ENCODE measurements around the gene SPINT3. TPM values are rescaled to one million over a fixed set of nuclear protein-coding genes. Genes with fewer than 3 reads are reported as not detected.

SPINT3 gene
- total RNA-seq, 1 donor from 2014 or later: not detected

DNA sequence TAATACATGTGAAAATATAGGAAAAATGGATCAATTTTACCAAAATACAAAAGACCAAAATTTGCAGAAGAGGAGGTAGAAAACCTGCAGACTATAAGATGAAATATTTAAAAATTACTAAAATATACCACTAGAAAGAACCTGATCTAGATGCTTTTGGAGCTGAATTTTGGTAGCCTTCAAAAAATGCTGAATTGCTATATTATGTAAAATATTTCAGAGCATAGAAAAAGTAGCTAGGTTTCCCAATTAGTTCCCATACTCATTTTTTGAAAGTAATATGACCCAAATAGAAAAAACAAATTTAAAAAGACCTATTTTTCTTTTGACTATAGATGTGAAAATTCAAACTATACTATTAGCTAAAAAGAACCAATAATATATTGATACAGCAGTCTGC, 35.3 kb upstream of the SPINT3 start:
- peaks cover 5% of the 10 kb centered on the region for H3K9me3 Mint-ChIP-seq

DNA sequence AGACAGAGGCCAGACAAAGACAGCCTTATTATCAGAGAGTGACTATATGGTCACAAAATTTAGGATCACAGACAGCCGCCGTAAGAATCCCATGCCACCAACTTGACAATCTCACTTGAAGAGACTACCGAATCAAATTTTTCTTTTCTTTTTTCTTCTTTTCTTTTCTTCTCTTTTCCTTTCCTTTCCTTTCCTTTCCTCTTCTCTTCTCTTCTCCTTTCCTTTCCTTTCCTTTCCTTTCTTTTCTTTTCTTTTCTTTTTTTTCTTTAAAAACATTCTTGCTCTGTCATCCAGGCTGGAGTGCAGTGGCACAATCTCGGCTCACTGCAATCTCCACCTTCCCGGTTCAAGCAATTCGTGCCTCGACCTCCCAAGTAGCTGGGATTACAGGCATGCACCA, 33.0 kb upstream of the SPINT3 start:
- peaks cover 5% of the 10 kb centered on the region for H3K9me3 Mint-ChIP-seq
- intact Hi-C loops (cut with micrococcal nuclease): no loop called here
- no peak for TF ChIP-seq CTCF (IDR thresholded peaks at IDR 0.05)
- H3K4me3 Mint-ChIP-seq: no peak overlapping the region
- H3K4me1 Mint-ChIP-seq: no peaks in the 10 kb centered on the region
- no peaks in the 10 kb centered on the region for H3K36me3 Mint-ChIP-seq (ENCODE audit: low read depth)
- DNase-seq (no peak), ATAC-seq (ENCODE audit: low read depth) (no peak)
- H3K27ac Mint-ChIP-seq: no peak overlapping the region
- ChIA-PET CTCF (no interaction called here), POLR2A (no interaction called here)
- peaks cover 23% of the 10 kb centered on the region for H3K27me3 Mint-ChIP-seq

More for the DNA sequence above, 35.3 kb upstream of the SPINT3 start:
- ATAC-seq (ENCODE audit: low read depth): no peak
- Mint-ChIP-seq H3K36me3 (ENCODE audit: low read depth) (no peaks in the 10 kb centered on the region), H3K4me3 (no peak overlapping the region), H3K27ac (no peak overlapping the region), H3K4me1 (no peaks in the 10 kb centered on the region), H3K27me3 (peaks cover 22% of the 10 kb centered on the region)
- no peak for TF ChIP-seq CTCF (IDR thresholded peaks at IDR 0.05)
- ChIA-PET POLR2A (no interaction called here), CTCF (no interaction called here)
- no peak for DNase-seq
- intact Hi-C loops (cut with micrococcal nuclease): no loop called here

- Mint-ChIP-seq H3K27ac (no peak within 1 kb of the TSS), H3K36me3 (ENCODE audit: low read depth) (no peaks in the 10 kb centered on the region), H3K27me3 (peaks cover 24% of the 10 kb centered on the region), H3K9me3 (peaks cover 5% of the 10 kb centered on the region), H3K4me3 (no peak within 1 kb of the TSS), H3K4me1 (no peaks in the 10 kb centered on the region)
- ChIA-PET CTCF (no interaction called here), POLR2A (no interaction called here)
- intact Hi-C loops (cut with micrococcal nuclease): loop anchor here (2.0 kb wide), 1 partner anchor 224 kb away; no protein-coding TSS in a partner anchor
- no peak for TF ChIP-seq CTCF (IDR thresholded peaks at IDR 0.05)
- no peak for DNase-seq
- ATAC-seq (ENCODE audit: low read depth): no peak
These were observed 31.9 kb upstream of the SPINT3 start, which contains the start of gene EPPIN for GRCh38 chr20:45547206-45547770. EPPIN (minus strand) TSS chr20:45547401; CDS start chr20:45547357, 44 bp downstream.

DNA sequence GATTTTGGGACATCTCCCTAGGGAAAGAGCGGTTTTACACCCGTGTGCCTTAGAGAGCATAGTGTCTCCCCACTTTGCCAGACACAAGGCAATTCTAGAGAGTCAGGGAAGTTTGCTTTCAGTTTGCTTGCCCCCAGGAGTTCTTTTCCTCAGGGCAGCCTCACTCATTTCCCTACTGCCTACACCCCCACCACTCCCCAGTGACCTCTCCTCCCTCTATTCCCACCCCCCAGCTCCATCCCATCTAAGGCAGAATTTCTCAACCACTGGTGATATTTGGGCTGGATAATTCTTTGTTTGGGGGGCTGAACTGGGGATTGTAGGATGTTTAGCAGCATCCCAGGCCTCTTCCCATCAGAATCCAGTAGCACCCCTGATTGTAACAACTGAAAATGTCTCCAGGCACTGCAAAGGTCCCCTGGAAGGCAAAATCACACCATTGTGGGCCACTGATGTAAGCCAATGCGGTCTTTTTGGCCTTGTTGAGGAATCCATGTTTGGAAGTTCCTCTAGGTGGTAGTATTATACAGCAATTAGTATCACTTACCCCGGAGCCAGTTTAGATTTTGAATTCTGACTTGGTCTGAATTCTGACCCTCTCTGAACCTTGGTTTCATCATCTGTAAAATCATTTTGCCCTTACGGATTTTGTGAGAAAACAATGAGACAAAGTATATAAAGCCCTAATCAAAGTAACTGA, 30.5 kb upstream of the SPINT3 start:
- peaks cover 27% of the 10 kb centered on the region for H3K27me3 Mint-ChIP-seq
- no peak for ATAC-seq (ENCODE audit: low read depth)

More for the DNA sequence above, 30.5 kb upstream of the SPINT3 start:
- TF ChIP-seq CTCF (IDR thresholded peaks at IDR 0.05): no peak
- H3K36me3 Mint-ChIP-seq (ENCODE audit: low read depth): no peaks in the 10 kb centered on the region
- intact Hi-C loops (cut with micrococcal nuclease): loop anchor here (2.0 kb wide), 1 partner anchor 225 kb away; no protein-coding TSS in a partner anchor
- peaks cover 5% of the 10 kb centered on the region for H3K9me3 Mint-ChIP-seq
- no peak overlapping the region for H3K27ac Mint-ChIP-seq
- ChIA-PET CTCF (no interaction called here), POLR2A (no interaction called here)
- no peak for DNase-seq
- no peak overlapping the region for H3K4me3 Mint-ChIP-seq
- no peaks in the 10 kb centered on the region for H3K4me1 Mint-ChIP-seq

Data from activated B cell treated with CpG ODN at 0.5 μM for 24 hours (primary cell).